ENCODE data around the gene SMARCA2.

SMARCA2 gene

GRCh38 chr9:2086971-2087370, 71.8 kb downstream of the SMARCA2 start:
- in situ Hi-C loops (cut with MboI; ENCODE audit: low sequenced_read_pairs), result no loop called here

GRCh38 chr9:2087500-2088313, 72.6 kb downstream of the SMARCA2 start:
- in situ Hi-C loops (cut with MboI; ENCODE audit: low sequenced_read_pairs), result no loop called here

DNA sequence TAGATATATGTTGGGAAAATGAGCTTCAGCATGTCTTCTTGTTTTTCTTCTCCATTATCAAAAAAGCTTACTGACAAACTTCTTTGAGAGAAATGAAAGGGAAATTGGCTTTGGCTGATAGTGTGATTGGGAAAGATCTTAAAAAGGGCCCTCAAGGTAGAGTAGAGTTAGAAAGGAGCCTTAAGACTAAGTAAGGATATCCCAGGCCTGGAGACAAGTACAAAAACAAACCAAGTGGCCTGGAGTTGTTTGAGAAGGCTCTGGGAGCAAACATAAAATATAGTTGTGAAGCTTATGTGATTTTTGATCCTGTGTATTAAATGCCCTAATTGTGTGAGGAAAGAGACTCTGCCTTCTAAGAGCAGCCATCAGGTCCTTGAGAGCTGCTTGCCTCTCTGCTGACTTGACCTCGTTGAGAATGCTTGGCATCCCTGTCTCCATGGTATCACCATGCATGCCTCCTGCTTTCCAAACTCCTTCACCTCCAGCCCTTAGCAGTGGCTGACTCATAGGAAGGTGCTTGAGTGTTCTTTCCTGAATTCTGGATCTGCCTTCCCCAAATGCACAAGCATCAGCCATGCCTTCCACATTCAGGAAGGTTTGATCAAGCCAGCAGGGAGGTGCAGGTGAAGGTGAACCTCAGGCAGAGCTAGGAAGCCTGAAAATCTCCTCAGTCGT, 78.9 kb downstream of the SMARCA2 start:
- in situ Hi-C loops (cut with MboI; ENCODE audit: low sequenced_read_pairs), result no loop called here

GRCh38 chr9:2096376-2096970, 81.3 kb downstream of the SMARCA2 start:
- in situ Hi-C loops (cut with MboI; ENCODE audit: low sequenced_read_pairs), result no loop called here

DNA sequence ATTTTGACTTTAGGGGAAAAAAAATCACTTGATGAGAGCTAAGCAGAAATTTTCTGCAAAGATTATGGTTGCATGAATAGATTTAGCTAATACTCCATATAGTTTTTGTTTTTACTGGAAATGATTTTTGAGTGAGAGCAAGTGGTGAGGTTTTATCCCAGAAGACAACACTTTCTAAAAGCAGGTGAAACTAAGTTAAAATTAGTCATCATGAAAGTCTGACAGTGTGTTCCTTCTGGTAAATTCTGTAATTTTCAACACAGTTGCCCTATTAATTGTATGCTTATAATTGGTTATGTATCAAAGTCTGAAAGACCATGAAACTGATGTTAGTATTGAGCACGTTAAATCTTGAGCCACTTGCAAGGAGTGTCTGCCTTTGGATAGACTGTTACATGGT, 91.5 kb downstream of the SMARCA2 start:
- in situ Hi-C loops (cut with MboI; ENCODE audit: low sequenced_read_pairs), result no loop called here

DNA sequence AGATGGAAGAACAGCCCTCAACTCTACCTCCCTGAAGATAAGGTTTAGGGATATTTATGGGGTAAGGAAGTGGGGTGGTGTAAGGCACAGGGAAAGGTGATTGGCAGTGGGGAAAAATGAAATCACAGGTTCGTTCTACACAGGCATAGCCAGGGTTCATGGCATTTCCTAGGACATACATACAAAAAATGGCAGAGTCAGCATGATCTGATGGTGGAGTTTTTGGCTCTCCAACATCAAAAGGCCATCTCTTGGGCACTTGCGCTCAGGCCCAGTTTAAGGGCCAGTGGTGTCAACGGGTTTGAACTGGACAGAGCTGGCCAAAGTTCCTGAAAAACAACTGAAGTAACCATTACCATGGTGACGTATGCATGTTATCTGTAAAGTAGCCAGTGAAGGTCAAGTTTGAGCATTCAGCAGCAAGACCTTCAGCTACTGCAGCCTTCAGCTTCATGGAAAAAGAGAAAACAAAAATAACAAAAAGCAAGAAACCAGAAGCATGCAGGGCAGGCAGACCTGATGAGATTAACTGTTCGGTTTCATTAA, 92.8 kb downstream of the SMARCA2 start:
- in situ Hi-C loops (cut with MboI; ENCODE audit: low sequenced_read_pairs), result no loop called here

DNA sequence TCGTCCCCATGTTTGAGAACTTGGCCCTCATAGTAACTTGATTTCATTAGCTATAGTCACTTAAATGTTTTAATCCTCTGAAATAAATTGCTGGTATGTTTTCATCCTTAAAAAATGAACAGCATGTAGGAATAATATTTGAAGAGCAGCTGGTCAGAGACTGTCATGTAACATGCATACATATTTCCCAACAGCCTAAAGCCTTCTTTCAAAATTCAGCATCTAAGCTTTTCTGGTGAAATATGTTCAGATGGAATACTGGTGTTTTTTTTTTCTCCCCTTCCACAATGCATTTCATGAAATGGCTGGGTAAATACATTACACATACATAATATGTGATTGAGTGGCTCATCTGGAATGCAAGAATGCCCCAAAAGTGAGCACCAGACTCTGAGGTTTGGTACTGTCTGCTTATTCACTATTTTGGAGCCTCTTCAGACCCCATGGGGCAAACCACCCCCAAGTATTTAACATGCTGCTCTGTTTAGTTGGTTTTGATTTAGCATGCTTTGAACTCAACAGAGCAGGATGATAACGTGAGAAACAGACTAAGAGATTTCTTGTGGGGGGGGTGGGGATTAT, 94.0 kb downstream of the SMARCA2 start:
- in situ Hi-C loops (cut with MboI; ENCODE audit: low sequenced_read_pairs), result no loop called here

DNA sequence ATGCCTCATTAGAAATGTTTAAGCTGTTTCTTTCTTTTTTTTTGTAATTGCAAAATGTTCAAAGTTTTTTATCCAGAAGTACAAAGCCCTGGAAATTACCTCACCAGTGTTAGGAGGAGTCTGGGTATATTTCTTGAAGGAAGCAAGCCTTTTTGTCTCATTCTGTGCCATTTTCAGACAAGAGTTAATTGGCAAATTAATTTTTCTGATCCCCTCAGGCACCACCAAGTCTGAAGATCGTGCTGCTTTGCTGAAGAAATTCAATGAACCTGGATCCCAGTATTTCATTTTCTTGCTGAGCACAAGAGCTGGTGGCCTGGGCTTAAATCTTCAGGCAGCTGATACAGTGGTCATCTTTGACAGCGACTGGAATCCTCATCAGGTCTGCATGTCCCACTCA, 94.9 kb downstream of the SMARCA2 start:
- in situ Hi-C loops (cut with MboI; ENCODE audit: low sequenced_read_pairs), result no loop called here

GRCh38 chr9:2116073-2116472, 100.9 kb downstream of the SMARCA2 start:
- in situ Hi-C loops (cut with MboI; ENCODE audit: low sequenced_read_pairs), result no loop called here

DNA sequence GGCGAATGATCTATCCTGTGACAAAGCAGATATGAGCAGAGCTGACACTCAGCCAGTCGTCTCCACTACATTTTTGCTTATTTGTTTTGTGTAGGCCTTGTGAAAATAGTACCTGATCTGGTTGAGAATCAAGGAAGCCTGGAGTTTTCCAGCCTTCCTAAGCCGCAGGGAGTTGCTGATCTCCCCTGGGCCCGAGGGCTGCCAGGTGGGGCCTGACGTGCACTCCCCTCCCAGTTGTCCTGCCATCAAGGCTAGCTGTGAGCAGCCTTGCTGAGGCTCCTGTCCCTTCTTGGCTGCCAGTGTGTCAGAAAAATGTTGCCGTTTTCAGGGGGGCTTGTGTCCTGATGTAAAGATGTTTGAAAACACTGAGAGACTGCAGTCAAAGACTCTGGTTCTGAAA, 102.4 kb downstream of the SMARCA2 start:
- in situ Hi-C loops (cut with MboI; ENCODE audit: low sequenced_read_pairs), result no loop called here

DNA sequence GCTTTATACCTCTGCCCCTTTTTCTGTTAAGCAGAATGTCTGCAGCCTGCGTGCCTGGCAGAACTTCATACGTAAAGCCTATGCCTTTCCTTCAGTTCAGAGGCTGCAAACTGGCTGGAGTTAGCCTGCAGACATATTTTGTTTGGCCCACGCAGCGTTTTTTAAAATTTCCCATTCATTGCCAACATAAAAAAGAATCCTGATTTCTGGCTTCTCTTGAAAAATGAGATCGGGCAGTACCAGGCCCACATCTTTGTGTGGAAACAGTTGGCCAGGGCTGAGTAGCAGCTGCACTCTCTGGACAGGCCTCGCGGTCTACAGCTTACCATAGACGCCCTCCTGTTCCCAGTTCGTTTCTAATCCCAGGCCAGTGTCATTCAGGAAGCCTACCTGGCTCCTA, 104.4 kb downstream of the SMARCA2 start:
- in situ Hi-C loops (cut with MboI; ENCODE audit: low sequenced_read_pairs), result no loop called here

DNA sequence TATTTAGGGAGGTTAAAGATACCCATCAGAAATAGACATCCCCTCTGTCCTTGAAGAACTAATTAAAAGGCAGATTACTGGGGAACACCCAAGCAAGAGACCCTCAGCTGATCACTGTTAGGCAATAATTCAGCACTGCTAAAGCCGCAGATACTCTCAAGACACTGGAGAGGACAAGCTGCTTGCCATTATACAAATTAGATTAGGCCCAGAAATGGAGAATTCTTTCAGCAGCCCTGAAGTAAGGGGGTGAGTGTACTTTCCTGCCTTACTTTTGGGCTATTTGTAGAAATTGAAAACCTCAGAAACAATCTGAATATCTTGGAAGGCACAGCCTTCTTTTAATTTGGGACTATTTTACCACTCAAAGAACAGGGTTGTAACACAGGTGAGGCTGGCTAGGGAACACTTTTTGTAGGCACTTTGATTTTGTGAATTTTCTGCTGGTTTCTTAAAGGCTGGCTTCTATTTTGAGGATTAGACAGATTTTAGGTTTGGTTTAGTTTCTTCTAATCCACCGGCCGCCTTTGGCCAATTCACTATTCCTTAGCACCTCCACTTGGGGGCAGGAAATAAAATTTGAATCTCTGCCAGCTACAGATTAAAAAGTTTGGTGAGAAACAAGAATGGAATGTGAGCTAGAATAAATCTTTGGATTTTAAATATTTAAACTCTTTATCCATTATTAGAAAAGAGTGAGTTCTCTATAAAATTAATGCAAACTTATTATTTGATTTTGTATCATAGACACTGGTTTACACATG, 106.0 kb downstream of the SMARCA2 start:
- in situ Hi-C loops (cut with MboI; ENCODE audit: low sequenced_read_pairs), result no loop called here

- in situ Hi-C loops (cut with MboI; ENCODE audit: low sequenced_read_pairs), result no loop called here
These were observed 107.2 kb downstream of the SMARCA2 start for GRCh38 chr9:2122299-2122698.

DNA sequence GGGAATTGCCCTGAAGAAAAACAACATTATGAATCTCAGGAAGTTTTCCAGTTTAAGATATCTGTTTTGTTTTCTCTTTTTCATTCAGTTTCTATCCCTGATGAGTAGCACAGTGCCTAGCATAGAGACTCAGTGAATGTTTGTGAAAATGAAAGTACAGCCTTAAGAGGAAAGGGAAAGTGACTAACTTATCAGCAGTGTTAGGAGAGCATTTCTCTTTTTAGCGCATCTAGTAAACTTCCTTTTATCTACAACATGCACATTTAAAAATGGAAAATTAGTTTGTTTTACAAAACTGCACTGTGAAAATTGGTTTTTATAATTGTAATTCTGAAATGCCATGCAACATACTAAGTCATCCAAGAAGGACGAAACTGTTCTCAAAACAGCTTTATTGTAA, 110.8 kb downstream of the SMARCA2 start:
- in situ Hi-C loops (cut with MboI; ENCODE audit: low sequenced_read_pairs), result no loop called here

GRCh38 chr9:2126331-2126803, 111.2 kb downstream of the SMARCA2 start:
- in situ Hi-C loops (cut with MboI; ENCODE audit: low sequenced_read_pairs), result no loop called here

- in situ Hi-C loops (cut with MboI; ENCODE audit: low sequenced_read_pairs), result no loop called here
These were observed 112.3 kb downstream of the SMARCA2 start for GRCh38 chr9:2127486-2127885.

DNA sequence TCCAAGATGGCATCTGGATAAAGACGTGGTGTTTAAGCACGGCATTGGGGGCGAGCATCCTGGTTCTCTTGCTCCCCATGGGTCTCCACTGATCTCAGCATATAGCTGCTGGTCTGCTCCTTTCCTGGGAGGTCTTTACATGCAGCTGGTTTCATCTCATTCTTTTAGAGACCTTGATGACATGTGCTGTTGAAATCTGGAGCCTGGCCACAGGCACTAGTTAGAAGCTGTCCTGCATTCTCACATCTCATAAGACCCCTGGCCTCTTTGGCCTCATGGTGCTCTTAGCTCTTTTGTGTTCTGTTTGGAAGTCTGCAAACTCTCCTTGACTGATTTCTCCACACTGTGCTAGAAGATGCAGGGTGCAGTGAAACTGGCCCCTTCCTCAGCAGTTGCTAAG, 113.0 kb downstream of the SMARCA2 start:
- in situ Hi-C loops (cut with MboI; ENCODE audit: low sequenced_read_pairs), result no loop called here

DNA sequence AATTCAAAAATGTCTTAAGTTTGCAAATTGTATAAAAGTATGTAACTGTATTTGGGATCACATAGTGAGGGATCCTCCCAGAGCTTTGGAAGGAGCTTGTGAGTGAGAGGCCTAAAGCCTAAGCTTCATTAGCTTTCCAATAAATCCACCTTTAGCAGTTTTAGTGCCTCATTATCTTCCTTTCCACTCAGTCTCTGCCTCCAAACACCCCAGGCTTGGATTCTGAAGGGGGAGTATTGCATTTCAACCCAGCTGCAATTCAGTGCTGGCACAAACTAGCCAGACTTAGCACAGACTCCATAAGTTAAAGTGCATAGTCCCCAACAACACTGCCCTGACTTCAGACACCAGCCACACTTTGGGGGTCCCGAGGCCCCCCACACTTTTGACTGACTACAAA, 113.5 kb downstream of the SMARCA2 start:
- in situ Hi-C loops (cut with MboI; ENCODE audit: low sequenced_read_pairs), result no loop called here

- in situ Hi-C loops (cut with MboI; ENCODE audit: low sequenced_read_pairs), result no loop called here
These were observed 115.8 kb downstream of the SMARCA2 start for GRCh38 chr9:2130941-2131340.

DNA sequence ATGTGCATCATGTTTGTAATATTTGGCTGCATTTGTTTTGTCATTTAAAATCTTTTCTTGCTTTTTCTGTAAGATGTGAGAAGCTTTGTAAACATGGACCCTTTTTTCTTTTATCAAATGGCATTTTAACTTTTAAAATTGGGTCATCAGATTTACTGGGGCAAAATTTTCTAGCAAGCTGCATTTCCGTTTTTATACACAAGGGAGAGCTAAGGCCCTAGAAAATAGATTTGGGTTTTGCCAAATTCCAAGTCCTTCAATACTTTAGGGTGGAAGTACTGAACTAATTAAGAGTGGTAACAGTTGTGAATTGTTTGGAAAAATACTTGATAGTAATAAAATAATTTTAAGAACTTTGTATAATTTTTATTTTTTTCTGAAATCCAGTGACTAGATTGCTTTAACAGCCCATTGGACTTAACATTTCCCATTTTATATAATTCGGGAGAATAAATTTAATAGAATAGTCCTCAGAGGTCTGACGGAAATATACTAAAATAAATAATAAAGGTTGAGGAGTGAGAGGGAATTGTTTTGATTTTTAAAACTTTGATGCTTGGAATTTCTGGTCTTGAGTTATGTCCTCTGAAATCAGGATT, 117.4 kb downstream of the SMARCA2 start:
- in situ Hi-C loops (cut with MboI; ENCODE audit: low sequenced_read_pairs), result no loop called here
